Nephron progenitor cell (in vitro differentiated cells): Measurements from ENCODE around the gene SPEF2.
"Not testable (repeated sequence)": the region's sequence is repeated elsewhere in the genome, so short reads cannot be mapped to it uniquely, and the experiment has no call there.

ENCODE experiments used
- DNase-seq: peaks from one replicate; pipeline ENCODE4 v3.0.0; 2021
- H3K27ac Mint-ChIP-seq: 2 replicates; pipeline ENCODE4 v1.8.0; 2021; ENCODE audit warnings: mild to moderate bottlenecking, moderate library complexity, mixed read lengths
- H3K27me3 Mint-ChIP-seq: 2 replicates; pipeline ENCODE4 v1.8.0; 2021; ENCODE audit warnings: mild to moderate bottlenecking, low read depth, mixed read lengths; ENCODE audit not compliant: poor library complexity
- H3K36me3 Mint-ChIP-seq: 2 replicates; pipeline ENCODE4 v1.8.0; 2021; ENCODE audit warnings: low read depth, mixed read lengths
- H3K4me1 Mint-ChIP-seq: 2 replicates; pipeline ENCODE4 v1.8.0; 2021; ENCODE audit warnings: mixed read lengths
- H3K4me3 Mint-ChIP-seq: 2 replicates; pipeline ENCODE4 v1.8.0; 2021; ENCODE audit warnings: mild to moderate bottlenecking, moderate library complexity, mixed read lengths
- H3K9me3 Mint-ChIP-seq: 2 replicates; pipeline ENCODE4 v1.8.0; 2021; ENCODE audit warnings: mild to moderate bottlenecking, moderate library complexity, mixed read lengths
- CTCF ChIP-seq: fragments of 200-600 bp; sonication (generic); IDR thresholded peaks from 2 replicates; pipeline ENCODE4 v1.5.0; 2021; ENCODE audit warnings: antibody characterized with exemption

Gene SPEF2

GRCh38 chr5:35671541-35672295, 54.1 kb downstream of the SPEF2 start:
- H3K36me3 Mint-ChIP-seq, result peaks cover 4% of the 10 kb centered on the region
- H3K27me3 Mint-ChIP-seq, result peaks cover 2% of the 10 kb centered on the region
- no peaks in the 10 kb centered on the region for H3K4me1 Mint-ChIP-seq
- no peak for DNase-seq
- no peak for TF ChIP-seq CTCF
- H3K27ac Mint-ChIP-seq, result no peak overlapping the region
- H3K9me3 Mint-ChIP-seq, result no peaks in the 10 kb centered on the region
- no peak overlapping the region for H3K4me3 Mint-ChIP-seq

- not testable (repeated sequence) for H3K27me3 Mint-ChIP-seq, H3K4me1 Mint-ChIP-seq, H3K4me3 Mint-ChIP-seq, DNase-seq, H3K9me3 Mint-ChIP-seq, H3K36me3 Mint-ChIP-seq, H3K27ac Mint-ChIP-seq
Measured at GRCh38 chr5:35672296-35672655, 54.6 kb downstream of the SPEF2 start.

GRCh38 chr5:35672995-35673394, 55.3 kb downstream of the SPEF2 start:
- peak; percentile 4 for DNase-seq
- Mint-ChIP-seq H3K36me3 (no peaks in the 10 kb centered on the region), H3K27me3 (peaks cover 2% of the 10 kb centered on the region), H3K9me3 (no peaks in the 10 kb centered on the region), H3K4me3 (no peak overlapping the region), H3K4me1 (no peaks in the 10 kb centered on the region), H3K27ac (no peak overlapping the region)
- TF ChIP-seq CTCF, result no peak

GRCh38 chr5:35674049-35674448, 56.4 kb downstream of the SPEF2 start:
- Mint-ChIP-seq H3K4me1 (no peaks in the 10 kb centered on the region), H3K27me3 (peaks cover 6% of the 10 kb centered on the region), H3K4me3 (no peak overlapping the region), H3K36me3 (no peaks in the 10 kb centered on the region), H3K27ac (no peak overlapping the region), H3K9me3 (no peaks in the 10 kb centered on the region)
- DNase-seq, result no peak
- TF ChIP-seq CTCF, result no peak

GRCh38 chr5:35675392-35675791, 57.7 kb downstream of the SPEF2 start:
- H3K27ac Mint-ChIP-seq, result no peak overlapping the region
- no peak for TF ChIP-seq CTCF
- peaks cover 9% of the 10 kb centered on the region for H3K27me3 Mint-ChIP-seq

GRCh38 chr5:35677878-35678277, 60.2 kb downstream of the SPEF2 start:
- Mint-ChIP-seq H3K27ac (no peak overlapping the region), H3K27me3 (peaks cover 9% of the 10 kb centered on the region), H3K36me3 (no peaks in the 10 kb centered on the region), H3K9me3 (no peaks in the 10 kb centered on the region), H3K4me3 (no peak overlapping the region), H3K4me1 (no peaks in the 10 kb centered on the region)
- DNase-seq, result no peak
- TF ChIP-seq CTCF, result no peak

More at GRCh38 chr5:35675392-35675791, 57.7 kb downstream of the SPEF2 start:
- Mint-ChIP-seq H3K9me3 (no peaks in the 10 kb centered on the region), H3K4me3 (no peak overlapping the region), H3K36me3 (no peaks in the 10 kb centered on the region), H3K4me1 (no peaks in the 10 kb centered on the region)
- DNase-seq, result no peak
